Measurements from ENCODE around the gene OSBPL2.

DNA sequence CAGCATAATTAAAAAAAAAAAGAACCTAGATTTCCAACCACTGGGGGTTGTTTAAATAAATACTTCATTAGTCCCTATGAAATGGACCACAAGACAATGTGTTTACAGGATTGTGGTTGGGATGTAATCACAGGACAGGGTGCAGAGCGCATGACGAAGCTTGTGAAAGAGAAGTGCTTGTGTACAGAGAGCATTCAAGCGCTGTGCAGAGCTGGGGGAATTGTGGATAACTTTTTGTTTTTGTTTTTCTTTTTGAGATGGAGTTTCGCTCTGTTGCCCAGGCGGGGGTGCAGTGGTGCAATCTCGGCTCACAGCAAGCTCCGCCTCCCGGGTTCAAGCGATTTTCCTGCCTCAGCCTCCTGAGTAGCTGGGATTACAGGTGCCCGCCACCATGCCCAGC is 106.5 kb downstream of the OSBPL2 start:
- no peak for TF ChIP-seq YY1 (IDR thresholded peaks at IDR 0.05; ENCODE audit: extremely low read depth, insufficient replicate concordance, low read depth, low read length)
- TF ChIP-seq, protein P1, sequence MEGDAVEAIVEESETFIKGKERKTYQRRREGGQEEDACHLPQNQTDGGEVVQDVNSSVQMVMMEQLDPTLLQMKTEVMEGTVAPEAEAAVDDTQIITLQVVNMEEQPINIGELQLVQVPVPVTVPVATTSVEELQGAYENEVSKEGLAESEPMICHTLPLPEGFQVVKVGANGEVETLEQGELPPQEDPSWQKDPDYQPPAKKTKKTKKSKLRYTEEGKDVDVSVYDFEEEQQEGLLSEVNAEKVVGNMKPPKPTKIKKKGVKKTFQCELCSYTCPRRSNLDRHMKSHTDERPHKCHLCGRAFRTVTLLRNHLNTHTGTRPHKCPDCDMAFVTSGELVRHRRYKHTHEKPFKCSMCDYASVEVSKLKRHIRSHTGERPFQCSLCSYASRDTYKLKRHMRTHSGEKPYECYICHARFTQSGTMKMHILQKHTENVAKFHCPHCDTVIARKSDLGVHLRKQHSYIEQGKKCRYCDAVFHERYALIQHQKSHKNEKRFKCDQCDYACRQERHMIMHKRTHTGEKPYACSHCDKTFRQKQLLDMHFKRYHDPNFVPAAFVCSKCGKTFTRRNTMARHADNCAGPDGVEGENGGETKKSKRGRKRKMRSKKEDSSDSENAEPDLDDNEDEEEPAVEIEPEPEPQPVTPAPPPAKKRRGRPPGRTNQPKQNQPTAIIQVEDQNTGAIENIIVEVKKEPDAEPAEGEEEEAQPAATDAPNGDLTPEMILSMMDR (IDR thresholded peaks at IDR 0.05 in 2 of 3, conservative IDR thresholded peaks at IDR 0.05 in 1 of 3; ENCODE audit: borderline replicate concordance in 1 of 3, insufficient read depth in 1 of 3, low read depth in 2 of 3, low read length in 2 of 3), result no peak
- no peak for TF ChIP-seq POLR2A (IDR thresholded peaks at IDR 0.05; ENCODE audit: borderline replicate concordance, extremely low read depth, insufficient read depth, insufficient read length)
- no peak for TF ChIP-seq EZH2phosphoT487 (IDR thresholded peaks at IDR 0.05; ENCODE audit: borderline replicate concordance)
- TF ChIP-seq, protein P2, sequence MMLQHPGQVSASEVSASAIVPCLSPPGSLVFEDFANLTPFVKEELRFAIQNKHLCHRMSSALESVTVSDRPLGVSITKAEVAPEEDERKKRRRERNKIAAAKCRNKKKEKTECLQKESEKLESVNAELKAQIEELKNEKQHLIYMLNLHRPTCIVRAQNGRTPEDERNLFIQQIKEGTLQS (IDR thresholded peaks at IDR 0.05), result no peak
- TF ChIP-seq ZFX (IDR thresholded peaks at IDR 0.05), result no peak
- no peak for TF ChIP-seq MAX (IDR thresholded peaks at IDR 0.05)
- TF ChIP-seq POLR2AphosphoS5 (IDR thresholded peaks at IDR 0.05; ENCODE audit: low read depth, low read length), result no peak
- no peak for TF ChIP-seq ELF1 (IDR thresholded peaks at IDR 0.05; ENCODE audit: borderline replicate concordance, low read depth)
- no peak for TF ChIP-seq EZH2 (IDR thresholded peaks at IDR 0.05)
- TF ChIP-seq ZBTB33 (IDR thresholded peaks at IDR 0.05; ENCODE audit: extremely low read depth, insufficient replicate concordance, low read length), result no peak
- no peak for TF ChIP-seq CEBPB (IDR thresholded peaks at IDR 0.05; ENCODE audit: low read depth)
- TF ChIP-seq, protein P3, sequence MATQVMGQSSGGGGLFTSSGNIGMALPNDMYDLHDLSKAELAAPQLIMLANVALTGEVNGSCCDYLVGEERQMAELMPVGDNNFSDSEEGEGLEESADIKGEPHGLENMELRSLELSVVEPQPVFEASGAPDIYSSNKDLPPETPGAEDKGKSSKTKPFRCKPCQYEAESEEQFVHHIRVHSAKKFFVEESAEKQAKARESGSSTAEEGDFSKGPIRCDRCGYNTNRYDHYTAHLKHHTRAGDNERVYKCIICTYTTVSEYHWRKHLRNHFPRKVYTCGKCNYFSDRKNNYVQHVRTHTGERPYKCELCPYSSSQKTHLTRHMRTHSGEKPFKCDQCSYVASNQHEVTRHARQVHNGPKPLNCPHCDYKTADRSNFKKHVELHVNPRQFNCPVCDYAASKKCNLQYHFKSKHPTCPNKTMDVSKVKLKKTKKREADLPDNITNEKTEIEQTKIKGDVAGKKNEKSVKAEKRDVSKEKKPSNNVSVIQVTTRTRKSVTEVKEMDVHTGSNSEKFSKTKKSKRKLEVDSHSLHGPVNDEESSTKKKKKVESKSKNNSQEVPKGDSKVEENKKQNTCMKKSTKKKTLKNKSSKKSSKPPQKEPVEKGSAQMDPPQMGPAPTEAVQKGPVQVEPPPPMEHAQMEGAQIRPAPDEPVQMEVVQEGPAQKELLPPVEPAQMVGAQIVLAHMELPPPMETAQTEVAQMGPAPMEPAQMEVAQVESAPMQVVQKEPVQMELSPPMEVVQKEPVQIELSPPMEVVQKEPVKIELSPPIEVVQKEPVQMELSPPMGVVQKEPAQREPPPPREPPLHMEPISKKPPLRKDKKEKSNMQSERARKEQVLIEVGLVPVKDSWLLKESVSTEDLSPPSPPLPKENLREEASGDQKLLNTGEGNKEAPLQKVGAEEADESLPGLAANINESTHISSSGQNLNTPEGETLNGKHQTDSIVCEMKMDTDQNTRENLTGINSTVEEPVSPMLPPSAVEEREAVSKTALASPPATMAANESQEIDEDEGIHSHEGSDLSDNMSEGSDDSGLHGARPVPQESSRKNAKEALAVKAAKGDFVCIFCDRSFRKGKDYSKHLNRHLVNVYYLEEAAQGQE (IDR thresholded peaks at IDR 0.05; ENCODE audit: low read depth), result no peak
- no peak for TF ChIP-seq RAD21 (IDR thresholded peaks at IDR 0.05; ENCODE audit: low read depth)

Measured in HCT116 (cell line).